ENCODE data around the gene PCBD2.
A peak's percentile ranks its signal among the peaks of the same experiment; 100 is the strongest.
"Not testable (repeated sequence)": the region's sequence is repeated elsewhere in the genome, so short reads cannot be mapped to it uniquely, and the experiment has no call there.

Gene PCBD2

DNA sequence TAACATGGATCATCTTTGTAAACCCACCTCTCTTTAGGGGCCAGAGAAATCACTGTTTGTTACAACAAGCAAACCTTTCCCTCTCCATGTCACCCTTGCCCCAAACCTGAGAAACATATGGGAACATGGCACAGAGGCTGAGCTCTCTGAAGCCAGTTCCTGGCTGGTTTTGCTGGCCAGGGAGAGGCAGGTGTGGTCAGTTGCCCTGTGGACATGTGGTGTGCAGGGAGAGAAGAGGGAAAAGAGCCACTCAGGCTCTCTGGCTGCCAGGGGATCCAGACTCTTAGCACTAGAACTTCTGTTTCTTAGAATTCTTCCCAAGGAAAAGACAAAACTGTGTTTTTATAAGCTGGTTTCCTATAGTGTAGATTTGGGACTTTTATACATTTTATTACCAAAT, 58.2 kb downstream of the PCBD2 start:
- no peak for DNase-seq (ENCODE audit: low read depth)

DNA sequence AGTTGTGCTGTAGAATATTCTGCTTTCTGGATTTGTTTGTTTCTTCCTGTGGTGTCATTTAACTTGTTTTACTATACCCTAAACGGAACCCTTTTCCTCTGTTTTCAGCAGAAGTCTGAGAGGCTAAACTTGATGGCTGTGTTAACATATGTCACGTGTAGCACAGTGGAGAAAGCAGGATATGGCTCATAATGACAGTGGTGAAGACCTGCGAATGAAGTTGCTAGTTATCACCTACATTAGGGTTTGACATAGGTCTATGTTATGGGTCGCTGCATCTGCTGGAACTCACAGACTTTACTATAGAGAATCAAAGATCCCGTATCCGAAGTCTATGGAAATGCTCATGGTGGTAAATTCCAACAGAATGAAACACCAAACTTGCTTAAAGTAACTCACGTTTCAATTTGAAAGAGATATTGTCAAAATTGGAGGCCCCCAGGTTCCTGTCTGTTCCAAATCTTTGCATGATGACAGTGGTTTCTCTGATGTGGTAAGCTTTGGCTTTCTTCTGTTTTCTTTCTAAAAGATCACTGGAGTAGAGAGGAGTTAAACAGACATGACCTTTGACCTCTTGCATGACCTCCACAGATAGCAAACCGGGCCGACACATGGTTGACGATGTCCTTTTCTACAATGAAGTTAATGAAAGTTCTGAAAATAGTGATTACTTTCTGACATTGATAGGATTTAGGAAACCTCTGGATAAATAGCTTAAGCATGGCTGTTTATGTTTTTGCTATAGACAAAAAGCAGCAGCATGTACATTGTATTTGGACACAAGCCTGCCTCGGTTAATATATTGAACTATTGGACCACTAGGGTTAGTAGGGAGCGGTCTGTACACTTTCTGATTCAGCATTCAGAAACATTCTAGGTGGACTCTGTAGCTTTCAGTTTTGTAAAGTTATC, 59.7 kb downstream of the PCBD2 start:
- no peak for DNase-seq (ENCODE audit: low read depth)

DNA sequence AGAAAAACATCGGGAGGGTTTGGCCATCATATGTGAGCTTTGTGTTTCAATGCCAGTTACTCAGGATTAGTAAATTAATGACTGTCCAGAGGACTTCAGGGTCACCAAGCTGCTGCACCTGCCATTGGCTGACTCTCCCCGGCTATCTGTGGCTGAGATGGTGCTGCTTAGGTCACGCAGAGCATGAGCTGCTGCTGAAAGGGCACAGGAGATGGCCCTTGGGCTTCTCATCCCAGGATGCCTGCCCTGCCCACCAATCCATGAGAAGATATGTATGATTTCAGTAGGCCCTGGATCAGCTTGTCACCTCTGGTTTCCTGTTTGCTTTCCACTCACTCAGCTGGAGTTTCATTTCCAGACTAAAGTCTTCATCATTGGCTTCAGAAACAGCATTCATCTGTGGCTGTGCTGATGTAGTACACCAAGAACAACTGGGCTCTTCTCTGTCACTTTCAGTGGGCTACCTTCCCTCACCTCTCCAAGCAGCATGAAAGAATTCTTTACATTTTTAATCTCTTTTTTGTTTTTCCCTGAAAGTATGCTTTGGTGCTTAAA, 60.4 kb downstream of the PCBD2 start:
- no peak for DNase-seq (ENCODE audit: low read depth)

DNA sequence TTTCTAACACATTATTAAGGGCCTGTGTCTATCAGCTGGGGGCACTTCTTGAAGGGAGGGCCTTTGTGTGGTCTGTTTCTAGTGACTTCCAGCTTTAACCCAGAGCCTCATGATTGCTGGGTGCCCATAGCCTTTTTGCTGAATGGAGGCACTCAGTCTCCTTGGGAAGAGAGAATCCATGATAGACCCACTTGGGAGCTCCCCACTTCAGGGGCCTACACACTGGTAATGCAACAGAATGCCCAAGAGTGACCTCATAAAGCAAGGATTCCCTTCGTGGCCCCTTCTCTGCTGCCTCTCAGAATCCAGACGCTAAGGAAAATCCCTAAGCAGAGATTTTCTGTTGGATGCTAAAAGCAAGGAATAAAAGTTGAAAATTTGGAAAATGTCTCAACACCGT, 62.7 kb downstream of the PCBD2 start, which contains the start of gene CATSPER3:
Gene CATSPER3, plus strand, starts transcription at position 301 of the 400 bp plus-strand sequence. Its CDS starts 85 bp downstream, at position 386.
- no peak for DNase-seq (ENCODE audit: low read depth)

DNA sequence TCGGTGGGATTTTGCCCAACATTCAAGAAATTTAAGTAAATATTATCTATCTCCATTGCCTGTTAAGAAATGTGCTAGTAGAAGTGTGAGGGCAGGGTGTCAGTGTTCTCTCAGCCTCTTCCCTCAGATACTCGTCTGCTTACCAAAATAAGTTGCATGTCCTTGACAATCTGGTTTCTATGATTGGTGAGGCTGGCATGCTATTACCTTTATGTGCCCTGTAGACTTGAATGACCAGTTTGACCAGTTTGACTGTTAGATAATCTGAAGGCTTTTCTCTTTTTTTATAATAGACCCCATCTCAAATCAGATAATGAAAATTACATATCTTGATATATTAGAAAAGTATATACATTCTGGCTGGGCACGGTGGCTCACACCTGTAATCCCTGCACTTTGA, 63.1 kb downstream of the PCBD2 start:
- no peak for DNase-seq (ENCODE audit: low read depth)

DNA sequence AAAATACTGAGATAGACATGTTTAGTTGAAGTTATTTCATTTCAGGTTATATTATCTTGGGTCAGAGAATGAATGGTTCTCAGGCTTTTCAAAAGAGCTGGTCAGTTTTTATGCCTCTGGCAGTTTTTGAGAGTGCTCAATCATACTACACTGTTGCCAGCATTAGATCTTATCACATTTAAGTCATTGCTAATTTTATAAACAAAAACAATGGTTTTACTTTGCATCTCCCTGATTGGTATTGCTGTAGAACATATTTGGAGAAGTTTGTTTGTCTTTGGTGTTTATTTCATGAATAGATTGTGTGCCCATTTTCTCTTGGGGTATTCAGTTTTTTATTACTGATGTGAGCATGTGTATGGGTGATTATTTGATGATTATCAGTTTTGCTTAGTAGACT, 64.2 kb downstream of the PCBD2 start:
- no peak for DNase-seq (ENCODE audit: low read depth)

DNA sequence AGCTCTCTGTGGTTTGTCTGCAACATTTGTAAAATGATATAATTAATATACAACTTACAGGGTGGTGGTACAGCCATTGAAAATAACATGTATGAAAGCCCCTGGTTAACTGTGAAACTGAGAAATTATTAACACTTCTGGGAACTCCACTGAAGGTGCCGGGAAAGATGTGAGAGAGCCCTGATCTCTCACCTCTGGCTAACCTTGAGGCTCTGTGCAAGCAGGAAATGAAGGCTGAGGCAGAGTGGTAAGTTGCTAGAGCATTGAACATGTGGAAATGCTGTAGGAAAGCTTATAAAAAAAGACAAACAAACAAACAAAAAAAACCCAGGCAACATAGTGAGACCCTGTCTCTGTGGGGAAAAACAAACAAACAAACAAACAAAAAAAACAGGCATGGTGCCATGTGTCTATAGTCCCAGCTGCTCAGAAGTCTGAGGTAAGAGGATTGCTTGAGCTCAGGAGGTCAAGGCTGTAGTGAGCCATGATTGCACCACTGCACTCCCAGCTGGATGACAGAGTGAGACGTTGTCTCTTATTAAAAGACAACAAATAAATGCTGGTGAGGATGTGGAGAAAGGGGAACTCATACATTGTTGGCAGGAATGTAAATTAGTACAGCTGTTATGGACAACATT, 70.3 kb downstream of the PCBD2 start:
- DNase-seq (ENCODE audit: low read depth), result no peak

DNA sequence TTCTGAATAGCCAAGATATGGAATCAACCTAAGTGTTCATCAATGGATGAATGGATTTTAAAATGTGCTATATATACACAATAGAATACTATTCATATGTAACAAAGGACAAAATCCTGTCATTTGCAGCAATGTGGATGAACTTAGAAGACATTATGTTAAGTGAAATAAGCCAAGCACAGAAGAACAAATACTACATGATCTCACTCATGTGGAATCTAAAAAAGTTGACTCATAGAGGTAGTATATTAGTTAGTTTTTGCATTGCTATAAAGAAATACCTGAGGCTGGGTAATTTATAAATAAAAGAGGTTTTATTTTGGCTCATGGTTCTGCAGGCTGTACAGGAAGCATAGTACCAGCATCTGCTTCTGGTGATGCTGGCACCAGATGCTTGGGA, 70.9 kb downstream of the PCBD2 start:
- DNase-seq (ENCODE audit: low read depth), result no peak

DNA sequence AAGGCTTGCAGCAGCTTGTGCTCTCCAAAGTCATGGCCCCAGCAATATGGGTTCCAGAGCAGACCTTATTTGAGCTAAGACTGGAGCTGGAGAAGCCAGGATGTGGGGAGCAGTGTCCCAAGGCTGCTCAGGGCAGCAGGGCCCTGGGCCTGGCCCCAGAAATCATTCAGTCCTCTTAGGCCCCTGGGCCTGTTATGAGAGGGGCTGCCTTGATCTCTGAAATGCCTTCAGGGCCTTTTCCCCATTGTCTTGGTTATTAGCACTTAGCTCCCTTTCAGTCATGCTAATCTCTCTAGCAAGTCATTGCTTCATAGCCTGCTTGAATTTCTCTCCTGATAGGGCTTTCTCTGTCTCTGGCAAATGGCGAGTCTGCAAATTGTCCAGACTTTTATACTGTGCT, 71.9 kb downstream of the PCBD2 start:
- DNase-seq (ENCODE audit: low read depth), result no peak

DNA sequence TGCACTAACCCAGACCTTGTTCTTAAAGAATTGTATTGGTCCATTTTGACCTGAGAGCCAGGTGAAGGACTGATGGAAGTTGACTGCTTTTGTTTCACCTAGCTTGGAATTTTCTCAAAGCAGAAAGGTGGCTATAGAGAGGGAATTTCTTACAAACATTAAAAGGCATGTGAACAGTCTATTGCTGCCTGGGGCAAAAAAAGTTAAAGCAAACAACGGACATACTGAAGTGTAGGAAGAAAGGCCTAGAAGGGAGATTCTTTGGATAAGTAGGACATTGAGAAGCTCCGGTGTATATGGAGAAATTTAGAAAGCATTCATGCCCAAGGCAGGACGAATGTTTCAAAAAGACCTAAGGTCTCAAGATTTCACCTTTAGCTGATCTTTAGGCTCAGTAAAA, 74.5 kb downstream of the PCBD2 start:
- no peak for DNase-seq (ENCODE audit: low read depth)

DNA sequence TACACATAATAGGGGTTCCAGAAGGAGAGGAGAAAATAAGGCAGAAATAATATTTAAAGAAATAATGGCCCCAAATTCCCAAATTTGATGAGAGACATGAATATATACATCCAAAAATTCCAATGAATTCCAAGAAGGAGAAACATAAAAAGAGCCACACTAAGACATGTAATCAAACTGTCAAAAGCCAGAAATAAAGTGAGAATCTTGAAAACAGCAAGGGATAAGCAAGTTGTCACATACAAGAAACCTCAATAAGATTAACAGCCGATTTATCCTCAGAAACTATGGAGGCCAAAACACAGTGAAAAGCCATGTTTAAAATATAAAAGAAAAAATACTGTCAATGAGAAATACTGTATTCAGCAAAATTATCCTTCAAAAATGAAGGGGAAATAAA, 77.3 kb downstream of the PCBD2 start:
- DNase-seq (ENCODE audit: low read depth), result peak; percentile 1

DNA sequence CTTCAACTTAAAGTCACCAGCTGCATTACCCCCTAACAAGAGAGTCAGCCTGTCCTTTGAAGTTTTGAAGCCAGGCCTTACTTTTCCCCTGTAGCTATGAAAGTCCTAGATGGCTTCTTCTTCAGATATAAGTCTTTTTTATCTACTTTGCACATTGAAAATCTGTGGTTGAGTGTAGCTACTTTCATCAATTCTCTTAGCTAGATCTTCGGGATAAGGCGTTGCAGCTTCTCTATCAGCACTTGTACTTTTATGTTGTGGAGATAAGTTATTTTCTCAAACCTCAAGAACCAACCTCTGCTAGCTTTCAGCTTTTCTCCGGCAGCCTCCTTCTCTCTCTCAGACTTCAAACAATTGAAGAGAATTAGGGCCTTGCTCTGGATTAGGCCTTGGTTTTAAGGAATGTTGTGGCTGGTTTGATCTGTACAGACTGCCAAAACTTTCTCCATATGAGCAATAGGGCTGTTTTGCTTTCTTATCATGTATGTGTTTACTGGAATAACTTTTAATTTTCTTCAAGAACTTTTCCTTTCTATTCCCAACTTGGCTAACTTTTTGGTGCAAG, 84.4 kb downstream of the PCBD2 start:
- DNase-seq (ENCODE audit: low read depth), result peak; percentile 20

DNA sequence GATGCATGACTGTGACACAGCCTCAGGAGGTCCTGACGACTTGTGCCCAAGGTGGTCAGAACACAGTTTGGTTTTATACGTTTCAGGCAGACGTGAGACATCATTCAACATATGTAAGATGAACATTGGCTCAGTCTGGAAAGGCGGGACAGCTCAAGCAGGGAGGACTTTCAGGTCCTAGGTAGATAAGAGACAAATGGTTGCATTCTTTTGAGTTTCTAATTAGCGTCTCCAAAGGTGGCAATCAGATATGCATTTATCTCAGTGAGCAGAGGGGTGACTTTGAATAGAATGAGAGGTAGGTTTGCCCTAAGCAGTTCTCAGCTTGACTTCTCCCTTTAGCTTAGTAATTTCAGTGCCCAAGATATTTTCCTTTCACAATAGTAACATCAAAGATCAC, 85.3 kb downstream of the PCBD2 start:
- DNase-seq (ENCODE audit: low read depth), result not testable (repeated sequence)

DNA sequence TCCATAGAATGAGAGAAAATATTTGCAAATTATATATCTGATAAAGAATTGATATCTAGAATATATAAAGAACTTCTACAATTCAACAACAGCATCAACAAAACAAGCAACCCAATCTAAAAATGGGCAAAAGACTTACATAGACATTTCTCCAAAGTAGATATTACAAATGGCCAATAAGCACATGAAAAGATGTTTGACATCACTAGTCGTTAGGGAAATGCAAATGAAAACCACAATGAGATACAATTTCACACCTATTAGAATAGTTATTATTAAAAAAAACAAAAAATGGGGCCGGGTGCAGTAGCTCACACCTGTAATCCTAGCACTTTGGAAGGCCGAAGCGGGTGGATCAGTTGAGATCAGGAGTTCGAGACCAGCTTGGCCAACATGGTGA, 87.2 kb downstream of the PCBD2 start:
- DNase-seq (ENCODE audit: low read depth), result no peak

DNA sequence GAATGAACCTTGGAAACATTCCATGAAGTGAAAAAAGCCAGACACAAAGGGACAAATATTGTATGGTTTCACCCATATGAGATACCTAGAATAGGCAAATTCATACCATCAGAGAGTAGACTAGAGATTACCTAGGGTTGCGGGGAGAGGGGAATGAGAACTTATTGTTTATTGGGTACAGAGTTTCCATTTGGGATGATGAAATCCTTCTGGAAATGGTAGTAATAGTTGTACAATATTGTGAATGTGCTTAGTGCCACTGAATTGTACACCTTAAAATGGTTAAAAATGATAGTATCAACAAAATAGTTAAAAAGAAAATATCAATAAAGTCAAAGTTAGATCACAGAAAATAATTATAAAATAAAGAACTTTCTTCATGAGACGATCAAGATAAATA, 88.2 kb downstream of the PCBD2 start:
- DNase-seq (ENCODE audit: low read depth), result no peak

DNA sequence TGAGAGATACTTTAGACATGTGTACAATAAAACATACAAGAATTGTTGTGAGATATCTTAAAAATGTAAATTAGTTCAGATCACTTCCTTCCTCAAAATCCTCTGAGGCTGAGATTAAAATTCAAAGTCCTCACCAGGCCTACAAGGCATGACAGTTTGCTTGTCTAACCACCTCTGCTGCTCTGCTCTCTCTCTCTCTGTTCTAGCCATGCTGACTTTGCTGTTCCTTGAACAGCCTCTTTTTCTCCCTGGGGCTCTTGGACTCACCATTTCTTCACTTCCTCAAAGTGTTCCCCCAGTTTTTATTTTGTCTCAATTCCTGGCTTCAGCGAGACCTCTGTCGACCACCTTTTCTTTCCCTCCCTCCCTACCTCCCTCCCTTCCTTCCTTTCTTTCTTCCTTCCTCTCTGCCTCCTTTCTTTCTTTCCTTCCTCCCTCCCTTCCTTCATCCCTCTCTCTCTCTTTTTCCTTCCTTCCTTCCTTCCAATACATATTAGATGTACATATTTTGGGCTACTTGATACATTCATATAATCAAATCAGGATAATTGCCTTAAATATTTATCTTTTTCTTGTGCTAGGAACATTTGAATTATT, 89.7 kb downstream of the PCBD2 start:
- DNase-seq (ENCODE audit: low read depth), result no peak

DNA sequence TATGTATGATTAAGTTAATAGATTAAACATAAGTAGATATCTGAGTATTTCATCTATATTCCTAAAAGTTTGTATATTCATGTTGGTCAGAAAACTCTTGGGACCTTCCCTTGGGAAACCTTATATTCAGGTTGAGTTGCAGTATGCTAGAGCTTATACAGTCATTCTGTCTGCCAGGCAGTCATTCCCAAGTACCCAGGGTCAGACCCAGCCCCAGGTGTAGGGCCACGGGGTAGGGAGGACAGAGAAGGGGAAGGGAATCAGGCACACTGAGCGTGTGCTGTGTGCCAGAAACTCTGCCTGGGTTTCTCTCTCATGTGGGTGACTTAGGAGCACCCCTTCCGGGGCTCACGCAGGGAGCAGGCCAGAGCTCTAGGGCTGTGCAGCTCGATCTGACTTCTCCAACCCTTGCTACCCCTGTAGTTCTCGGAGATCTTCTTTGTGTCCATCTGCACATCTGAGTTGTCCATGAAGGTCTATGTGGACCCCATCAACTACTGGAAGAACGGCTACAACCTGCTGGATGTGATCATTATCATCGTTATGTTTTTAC, 91.0 kb downstream of the PCBD2 start:
- no peak for DNase-seq (ENCODE audit: low read depth)

DNA sequence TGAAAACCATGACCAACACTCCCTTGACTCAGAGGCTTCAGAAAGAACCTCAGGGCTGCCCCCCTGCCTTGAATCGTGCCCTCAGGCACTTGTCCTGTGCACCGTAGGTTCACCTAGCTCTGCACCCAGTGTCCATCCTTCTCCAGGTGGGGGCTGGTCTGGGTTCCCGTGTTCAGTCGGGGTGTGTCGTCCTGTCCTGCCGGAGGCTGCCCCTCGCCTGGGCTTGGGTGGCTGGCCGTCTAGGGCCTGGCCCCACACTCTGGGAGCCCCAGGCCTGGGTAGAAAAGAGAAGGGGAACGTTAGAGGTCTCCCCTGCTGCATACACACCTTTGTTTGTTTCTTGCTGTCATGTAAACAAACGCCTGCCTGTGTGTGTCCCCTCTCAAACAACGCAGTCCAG, 92.1 kb downstream of the PCBD2 start:
- DNase-seq (ENCODE audit: low read depth), result no peak

DNA sequence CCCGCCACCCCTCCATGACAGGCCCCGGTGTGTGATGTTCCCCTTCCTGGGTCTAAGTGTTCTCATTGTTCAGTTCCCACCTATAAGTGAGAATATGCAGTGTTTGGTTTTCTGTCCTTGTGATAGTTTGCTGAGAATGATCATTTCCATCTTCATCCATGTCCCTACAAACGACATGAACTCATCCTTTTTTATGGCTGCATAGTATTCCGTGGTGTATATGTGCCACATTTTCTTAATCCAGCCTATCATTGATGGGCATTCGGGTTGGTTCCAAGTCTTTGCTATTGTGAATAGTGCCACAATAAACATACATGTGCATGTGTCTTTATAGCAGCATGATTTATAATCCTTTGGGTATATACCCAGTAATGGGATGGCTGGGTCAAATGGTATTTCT, 93.1 kb downstream of the PCBD2 start:
- DNase-seq (ENCODE audit: low read depth), result not testable (repeated sequence)

DNA sequence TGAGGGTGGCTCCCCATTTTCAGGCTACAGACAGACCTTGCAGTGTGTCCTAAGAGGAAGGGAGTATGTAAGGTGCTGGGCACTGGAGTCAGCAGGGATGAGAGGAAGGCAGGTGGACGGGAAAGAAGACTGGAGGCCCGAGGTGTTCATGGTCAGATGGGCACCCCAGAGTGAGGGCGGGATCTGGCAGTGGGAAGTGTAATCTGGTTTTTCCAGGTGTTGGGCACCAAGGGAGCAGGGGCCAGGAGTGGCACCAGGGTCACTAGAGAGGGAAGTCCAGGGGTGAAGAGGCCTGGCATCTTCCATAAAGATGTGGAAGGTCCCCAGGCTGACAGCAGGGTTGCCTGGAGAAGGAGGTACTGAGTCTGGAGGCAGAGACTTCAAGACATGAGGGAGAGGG, 99.4 kb downstream of the PCBD2 start:
- DNase-seq (ENCODE audit: low read depth), result no peak

DNA sequence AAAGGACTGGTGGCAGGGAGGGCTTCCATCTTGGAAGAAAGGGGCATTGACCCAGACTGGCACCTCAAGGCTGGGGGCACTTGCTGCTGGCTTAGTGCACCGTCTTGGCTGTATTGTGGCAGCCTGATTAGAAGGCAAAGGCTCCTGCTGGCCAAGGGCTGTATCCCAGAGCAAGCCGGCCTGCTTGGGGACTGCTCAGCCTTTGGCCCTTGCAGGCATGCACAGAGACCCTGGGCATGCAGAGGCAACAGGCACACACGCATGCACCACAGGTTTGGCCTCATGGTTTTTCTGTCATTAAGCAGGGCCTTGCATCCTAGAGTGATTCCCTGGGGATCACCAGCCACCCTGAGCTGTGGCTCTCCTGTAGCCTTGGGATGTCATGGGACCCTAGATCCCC, 100.1 kb downstream of the PCBD2 start:
- no peak for DNase-seq (ENCODE audit: low read depth)

DNA sequence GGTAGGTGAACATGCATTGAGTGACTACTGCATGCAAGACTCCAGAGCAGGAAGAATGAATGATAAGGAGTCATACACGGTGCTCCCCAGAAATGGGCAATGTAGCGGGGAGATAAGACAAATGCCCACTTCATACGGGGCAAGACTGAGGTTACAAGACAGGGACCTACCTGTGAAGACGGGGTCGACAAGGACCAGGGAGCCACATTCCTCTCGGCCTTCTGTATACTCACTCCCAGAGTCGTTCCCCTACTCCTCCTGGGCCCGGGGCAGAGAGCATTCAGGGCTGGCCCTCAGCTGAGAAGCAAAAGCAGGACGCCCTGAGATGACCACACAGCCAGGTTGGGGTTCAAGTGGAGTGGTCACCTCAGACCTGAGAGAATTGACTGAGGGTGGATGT, 102.4 kb downstream of the PCBD2 start:
- no peak for DNase-seq (ENCODE audit: low read depth)

Data from stromal cell of bone marrow (primary cell).